K562 (cell line): ENCODE data around the gene GRIK1. TPM values are rescaled to one million over a fixed set of nuclear protein-coding genes. Genes with fewer than 3 reads are reported as not detected.
A peak's percentile ranks its signal among the peaks of the same experiment; 100 is the strongest.

Source experiments
- BACH1 ChIP-seq: fragments of 200-800 bp; sonication (Bioruptor generic); IDR thresholded peaks from 2 replicates; pipeline ENCODE4 v1.6.1; 2016; ENCODE audit warnings: missing genetic modification characterization, missing compliant biosample characterization
- DDX20 ChIP-seq: fragments of 450-650 bp; IDR thresholded peaks from 2 replicates; pipeline ENCODE4 v1.6.1; 2016; ENCODE audit warnings: missing genetic modification characterization, low read depth, mild to moderate bottlenecking, missing compliant biosample characterization, moderate library complexity
- GMEB1 ChIP-seq: fragments of 250-450 bp; sonication (Bioruptor Pico); IDR thresholded peaks from 2 replicates; pipeline ENCODE4 v1.4.0; 2020; ENCODE audit warnings: mild to moderate bottlenecking
- MAFG ChIP-seq: fragments of 450-650 bp; conservative IDR thresholded peaks from 2 replicates; pipeline ENCODE4 v1.6.1; 2016; ENCODE audit warnings: missing genetic modification characterization, missing compliant biosample characterization
- MTA2 ChIP-seq: fragments of 450-650 bp; IDR thresholded peaks from 2 replicates; pipeline ENCODE4 v1.6.1; 2016; ENCODE audit warnings: low read depth
- NCOR1 ChIP-seq: fragments of 450-650 bp; IDR thresholded peaks from 2 replicates; pipeline ENCODE4 v1.6.1; 2016; ENCODE audit warnings: mild to moderate bottlenecking, moderate library complexity
- SUPT5H ChIP-seq: fragments of 450-650 bp; IDR thresholded peaks from 2 replicates; pipeline ENCODE4 v1.6.1; 2016
- TCF15 ChIP-seq: fragments of 250-450 bp; sonication (Bioruptor Pico); IDR thresholded peaks from 2 replicates; pipeline ENCODE4 v1.8.0; 2022; ENCODE audit warnings: moderate library complexity, mild to moderate bottlenecking, inconsistent platforms
- TFAM ChIP-seq: fragments of 250-450 bp; sonication (Bioruptor Pico); conservative IDR thresholded peaks from 2 replicates; pipeline ENCODE4 v1.5.0; 2021; ENCODE audit warnings: mild to moderate bottlenecking, moderate library complexity
- ZBTB7A ChIP-seq: IDR thresholded peaks from 2 replicates; pipeline ENCODE4 v1.6.1; 2011; ENCODE audit warnings: low read depth, mild to moderate bottlenecking, low read length, moderate library complexity, borderline replicate concordance; ENCODE audit not compliant: control insufficient read depth
- ZNF316 ChIP-seq: fragments of 450-650 bp; IDR thresholded peaks from 2 replicates; pipeline ENCODE4 v1.6.1; 2016
- ZNF79 ChIP-seq: fragments of 250-450 bp; sonication (Bioruptor Pico); IDR thresholded peaks from 2 replicates; pipeline ENCODE4 v1.4.0; 2020; ENCODE audit warnings: low read depth, mild to moderate bottlenecking, moderate library complexity
- polyA plus RNA-seq, 8 experiments: library from polyadenylated mRNA; depleted of rRNA in 4 of 8; stranded (reverse) in 5 of 8; unstranded in 3 of 8; fragments of >200 nt; fragmentation: Nextera tagmentation in 2 of 8; fragmentation: Illumina TruSeq in 1 of 8; extraction: Ambion mirVana in 2 of 8; extraction: Trizol in 1 of 8; gene quantifications; 2 replicates each; pipeline versions ENCODE4 v1.2.1 to v1.2.3, GENCODE V29; 2011 to 2014; ENCODE audit warnings: inconsistent platforms in 1 of 8, missing spikeins in 1 of 8
- total RNA-seq, 7 experiments: library from RNA; depleted of rRNA in 6 of 7; stranded (reverse); fragments of >200 nt in 6 of 7; fragmentation: Illumina TruSeq in 2 of 7; extraction: Trizol in 2 of 7; gene quantifications; 2 replicates each; pipeline versions ENCODE4 v1.2.1 to v1.2.3, GENCODE V29; 2011 to 2021; ENCODE audit warnings: low replicate concordance in 1 of 7
- TF ChIP-seq, protein P1 (sequence below): fragments of 250-450 bp; sonication (Bioruptor Pico); IDR thresholded peaks from 2 replicates; pipeline ENCODE4 v1.5.1; 2021; ENCODE audit warnings: mild to moderate bottlenecking
- TF ChIP-seq, protein P2 (sequence below): fragments of 250-450 bp; sonication (Bioruptor Pico); IDR thresholded peaks from 2 replicates; pipeline ENCODE4 v1.4.0; 2020
- TF ChIP-seq, protein P3 (sequence below), 2 experiments: fragments of 450-650 bp; IDR thresholded peaks; 2 replicates each; pipeline ENCODE4 v1.6.1; 2018; ENCODE audit warnings: mild to moderate bottlenecking in 2 of 2, low read depth in 1 of 2; ENCODE audit not compliant: partially characterized antibody in 2 of 2

GRIK1 gene
- total and polyA plus RNA-seq, 9 of the 15 experiments (the other 6 are each of a cell fraction or from before 2014, with no cell fraction given) = 0.17 to 2.8 (median 0.53) TPM

DNA sequence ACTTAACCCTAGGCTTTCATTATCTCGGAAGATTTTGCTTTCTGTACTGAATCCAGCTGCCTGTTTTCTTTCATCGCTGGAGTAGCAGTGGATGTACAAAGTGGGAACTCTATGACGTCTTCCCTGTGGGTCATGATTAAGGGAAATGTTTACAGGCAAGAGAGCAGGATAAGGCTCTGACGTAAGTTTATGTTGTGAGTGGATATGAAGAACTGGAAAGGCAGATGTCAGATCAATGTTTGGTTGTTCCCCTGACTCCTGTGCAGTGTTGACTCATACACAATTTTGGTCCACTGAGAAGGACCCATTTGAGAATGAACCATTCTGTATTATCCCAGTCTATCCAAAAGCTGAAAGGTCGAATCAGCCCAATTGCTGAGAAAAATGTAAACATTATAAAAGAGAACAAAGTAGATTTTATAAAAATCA lies 292.4 kb downstream of the GRIK1 start (continued):
- peak; percentile 43; the same call in 1 of the 2 replicates for TF ChIP-seq GMEB1
- TF ChIP-seq TCF15 (CRISPR knock-in tag) = 0 out of 2 replicates have a peak, but pooled peaks have one; percentile 58
- TF ChIP-seq NCOR1 = peak; percentile 86
- TF ChIP-seq ZNF79 = peak; percentile 47; the same call in 1 of the 2 replicates
- TF ChIP-seq, protein P1, sequence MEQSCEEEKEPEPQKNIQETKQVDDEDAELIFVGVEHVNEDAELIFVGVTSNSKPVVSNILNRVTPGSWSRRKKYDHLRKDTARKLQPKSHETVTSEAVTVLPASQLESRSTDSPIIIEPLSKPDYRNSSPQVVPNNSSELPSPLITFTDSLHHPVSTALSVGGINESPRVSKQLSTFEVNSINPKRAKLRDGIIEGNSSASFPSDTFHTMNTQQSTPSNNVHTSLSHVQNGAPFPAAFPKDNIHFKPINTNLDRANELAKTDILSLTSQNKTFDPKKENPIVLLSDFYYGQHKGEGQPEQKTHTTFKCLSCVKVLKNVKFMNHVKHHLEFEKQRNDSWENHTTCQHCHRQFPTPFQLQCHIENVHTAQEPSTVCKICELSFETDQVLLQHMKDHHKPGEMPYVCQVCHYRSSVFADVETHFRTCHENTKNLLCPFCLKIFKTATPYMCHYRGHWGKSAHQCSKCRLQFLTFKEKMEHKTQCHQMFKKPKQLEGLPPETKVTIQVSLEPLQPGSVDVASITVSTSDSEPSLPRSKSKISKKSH (CRISPR knock-in tag) = no peak
- TF ChIP-seq MTA2 = peak; percentile 62
- TF ChIP-seq, protein P2, sequence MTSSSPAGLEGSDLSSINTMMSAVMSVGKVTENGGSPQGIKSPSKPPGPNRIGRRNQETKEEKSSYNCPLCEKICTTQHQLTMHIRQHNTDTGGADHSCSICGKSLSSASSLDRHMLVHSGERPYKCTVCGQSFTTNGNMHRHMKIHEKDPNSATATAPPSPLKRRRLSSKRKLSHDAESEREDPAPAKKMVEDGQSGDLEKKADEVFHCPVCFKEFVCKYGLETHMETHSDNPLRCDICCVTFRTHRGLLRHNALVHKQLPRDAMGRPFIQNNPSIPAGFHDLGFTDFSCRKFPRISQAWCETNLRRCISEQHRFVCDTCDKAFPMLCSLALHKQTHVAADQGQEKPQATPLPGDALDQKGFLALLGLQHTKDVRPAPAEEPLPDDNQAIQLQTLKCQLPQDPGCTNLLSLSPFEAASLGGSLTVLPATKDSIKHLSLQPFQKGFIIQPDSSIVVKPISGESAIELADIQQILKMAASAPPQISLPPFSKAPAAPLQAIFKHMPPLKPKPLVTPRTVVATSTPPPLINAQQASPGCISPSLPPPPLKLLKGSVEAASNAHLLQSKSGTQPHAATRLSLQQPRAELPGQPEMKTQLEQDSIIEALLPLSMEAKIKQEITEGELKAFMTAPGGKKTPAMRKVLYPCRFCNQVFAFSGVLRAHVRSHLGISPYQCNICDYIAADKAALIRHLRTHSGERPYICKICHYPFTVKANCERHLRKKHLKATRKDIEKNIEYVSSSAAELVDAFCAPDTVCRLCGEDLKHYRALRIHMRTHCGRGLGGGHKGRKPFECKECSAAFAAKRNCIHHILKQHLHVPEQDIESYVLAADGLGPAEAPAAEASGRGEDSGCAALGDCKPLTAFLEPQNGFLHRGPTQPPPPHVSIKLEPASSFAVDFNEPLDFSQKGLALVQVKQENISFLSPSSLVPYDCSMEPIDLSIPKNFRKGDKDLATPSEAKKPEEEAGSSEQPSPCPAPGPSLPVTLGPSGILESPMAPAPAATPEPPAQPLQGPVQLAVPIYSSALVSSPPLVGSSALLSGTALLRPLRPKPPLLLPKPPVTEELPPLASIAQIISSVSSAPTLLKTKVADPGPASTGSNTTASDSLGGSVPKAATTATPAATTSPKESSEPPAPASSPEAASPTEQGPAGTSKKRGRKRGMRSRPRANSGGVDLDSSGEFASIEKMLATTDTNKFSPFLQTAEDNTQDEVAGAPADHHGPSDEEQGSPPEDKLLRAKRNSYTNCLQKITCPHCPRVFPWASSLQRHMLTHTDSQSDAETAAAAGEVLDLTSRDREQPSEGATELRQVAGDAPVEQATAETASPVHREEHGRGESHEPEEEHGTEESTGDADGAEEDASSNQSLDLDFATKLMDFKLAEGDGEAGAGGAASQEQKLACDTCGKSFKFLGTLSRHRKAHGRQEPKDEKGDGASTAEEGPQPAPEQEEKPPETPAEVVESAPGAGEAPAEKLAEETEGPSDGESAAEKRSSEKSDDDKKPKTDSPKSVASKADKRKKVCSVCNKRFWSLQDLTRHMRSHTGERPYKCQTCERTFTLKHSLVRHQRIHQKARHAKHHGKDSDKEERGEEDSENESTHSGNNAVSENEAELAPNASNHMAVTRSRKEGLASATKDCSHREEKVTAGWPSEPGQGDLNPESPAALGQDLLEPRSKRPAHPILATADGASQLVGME (CRISPR knock-in tag) = no peak; the same call in 1 of the 2 replicates
- TF ChIP-seq, protein P3, sequence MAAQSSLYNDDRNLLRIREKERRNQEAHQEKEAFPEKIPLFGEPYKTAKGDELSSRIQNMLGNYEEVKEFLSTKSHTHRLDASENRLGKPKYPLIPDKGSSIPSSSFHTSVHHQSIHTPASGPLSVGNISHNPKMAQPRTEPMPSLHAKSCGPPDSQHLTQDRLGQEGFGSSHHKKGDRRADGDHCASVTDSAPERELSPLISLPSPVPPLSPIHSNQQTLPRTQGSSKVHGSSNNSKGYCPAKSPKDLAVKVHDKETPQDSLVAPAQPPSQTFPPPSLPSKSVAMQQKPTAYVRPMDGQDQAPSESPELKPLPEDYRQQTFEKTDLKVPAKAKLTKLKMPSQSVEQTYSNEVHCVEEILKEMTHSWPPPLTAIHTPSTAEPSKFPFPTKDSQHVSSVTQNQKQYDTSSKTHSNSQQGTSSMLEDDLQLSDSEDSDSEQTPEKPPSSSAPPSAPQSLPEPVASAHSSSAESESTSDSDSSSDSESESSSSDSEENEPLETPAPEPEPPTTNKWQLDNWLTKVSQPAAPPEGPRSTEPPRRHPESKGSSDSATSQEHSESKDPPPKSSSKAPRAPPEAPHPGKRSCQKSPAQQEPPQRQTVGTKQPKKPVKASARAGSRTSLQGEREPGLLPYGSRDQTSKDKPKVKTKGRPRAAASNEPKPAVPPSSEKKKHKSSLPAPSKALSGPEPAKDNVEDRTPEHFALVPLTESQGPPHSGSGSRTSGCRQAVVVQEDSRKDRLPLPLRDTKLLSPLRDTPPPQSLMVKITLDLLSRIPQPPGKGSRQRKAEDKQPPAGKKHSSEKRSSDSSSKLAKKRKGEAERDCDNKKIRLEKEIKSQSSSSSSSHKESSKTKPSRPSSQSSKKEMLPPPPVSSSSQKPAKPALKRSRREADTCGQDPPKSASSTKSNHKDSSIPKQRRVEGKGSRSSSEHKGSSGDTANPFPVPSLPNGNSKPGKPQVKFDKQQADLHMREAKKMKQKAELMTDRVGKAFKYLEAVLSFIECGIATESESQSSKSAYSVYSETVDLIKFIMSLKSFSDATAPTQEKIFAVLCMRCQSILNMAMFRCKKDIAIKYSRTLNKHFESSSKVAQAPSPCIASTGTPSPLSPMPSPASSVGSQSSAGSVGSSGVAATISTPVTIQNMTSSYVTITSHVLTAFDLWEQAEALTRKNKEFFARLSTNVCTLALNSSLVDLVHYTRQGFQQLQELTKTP (IDR thresholded peaks at IDR 0.05; ENCODE audit: low read depth in 1 of 2, partially characterized antibody in 2 of 2) = peak; percentile 75 to 86
- peak; percentile 94 for TF ChIP-seq BACH1 (tag)
- no peak for TF ChIP-seq ZBTB7A
- peak; percentile 74 for TF ChIP-seq ZNF316
- no peak for TF ChIP-seq SUPT5H
- TF ChIP-seq DDX20 (tag) = peak; percentile 76; the same call in 1 of the 2 replicates
- no peak for TF ChIP-seq TFAM
- peak; percentile 81 for TF ChIP-seq MAFG
